Fibroblast of lung (primary cell): ENCODE data around the gene GOLGA6L22. TPM values are rescaled to one million over a fixed set of nuclear protein-coding genes. Genes with fewer than 3 reads are reported as not detected.
A peak's percentile ranks its signal among the peaks of the same experiment; 100 is the strongest.
"Not testable (repeated sequence)": the region's sequence is repeated elsewhere in the genome, so short reads cannot be mapped to it uniquely, and the experiment has no call there.

Experiments
- DNase-seq, 2 donors: peaks; one replicate each; pipeline versions ENCODE4 v3.0.0 to v3.0.0-alpha.2; 2010; ENCODE audit warnings: low read depth in 2 of 2
- H2AFZ ChIP-seq: 2 replicates; pipeline ENCODE4 v1.5.1; 2012; ENCODE audit warnings: low read length, control low read depth, inconsistent platforms
- H3K27ac ChIP-seq: 2 replicates; pipeline ENCODE4 v1.5.1; 2011; ENCODE audit warnings: low read length, control low read depth; ENCODE audit not compliant: insufficient read depth
- H3K27me3 ChIP-seq: 2 replicates; pipeline ENCODE4 v1.5.1; 2011; ENCODE audit warnings: mild to moderate bottlenecking, low read length; ENCODE audit not compliant: control insufficient read depth, insufficient read depth
- H3K36me3 ChIP-seq: 2 replicates; pipeline ENCODE4 v1.5.1; 2011; ENCODE audit warnings: low read length; ENCODE audit not compliant: control insufficient read depth, insufficient read depth
- H3K4me1 ChIP-seq: 2 replicates; pipeline ENCODE4 v1.5.1; 2011; ENCODE audit warnings: low read length; ENCODE audit not compliant: control insufficient read depth, insufficient read depth; ENCODE audit errors: extremely low read depth
- H3K4me2 ChIP-seq: 2 replicates; pipeline ENCODE4 v1.5.1; 2011; ENCODE audit warnings: low read length, control low read depth; ENCODE audit not compliant: insufficient read depth; ENCODE audit errors: extremely low read depth
- H3K4me3 ChIP-seq, 4 experiments: fragments of 200-600 bp in 1 of 4; sonication (generic) in 1 of 4; replicated peaks in 1 of 4; 2 replicates each; pipeline ENCODE4 v1.5.1; 2011 to 2016; ENCODE audit warnings: low read length in 4 of 4, low read depth in 3 of 4, mild to moderate bottlenecking in 3 of 4, control low read depth in 2 of 4, inconsistent platforms in 1 of 4, mixed read lengths in 1 of 4; ENCODE audit not compliant: insufficient read depth in 1 of 4; ENCODE audit errors: control extremely low read depth in 1 of 4
- H3K79me2 ChIP-seq: 2 replicates; pipeline ENCODE4 v1.5.1; 2012; ENCODE audit warnings: mild to moderate bottlenecking, low read length, inconsistent platforms; ENCODE audit not compliant: control insufficient read depth, insufficient read depth
- H3K9ac ChIP-seq: 2 replicates; pipeline ENCODE4 v1.5.1; 2011; ENCODE audit warnings: mild to moderate bottlenecking, low read length, control low read depth; ENCODE audit not compliant: insufficient read depth
- H3K9me3 ChIP-seq: 2 replicates; pipeline ENCODE4 v1.5.1; 2012; ENCODE audit warnings: low read depth, low read length; ENCODE audit not compliant: control insufficient read depth, insufficient read depth
- H4K20me1 ChIP-seq: 2 replicates; pipeline ENCODE4 v1.5.1; 2011; ENCODE audit warnings: low read length; ENCODE audit not compliant: control insufficient read depth, insufficient read depth; ENCODE audit errors: extremely low read depth
- polyA plus RNA-seq, 2 donors: library from polyadenylated mRNA; depleted of rRNA in 1 of 2; stranded (reverse) in 1 of 2; unstranded in 1 of 2; fragments of >200 nt; gene quantifications; 2 replicates each; pipeline ENCODE4 v1.2.1, GENCODE V29; 2011 to 2012; ENCODE audit warnings: missing spikeins in 1 of 2
- total RNA-seq: library from RNA; depleted of rRNA; stranded (reverse); fragments of >200 nt; gene quantifications from 2 replicates; pipeline ENCODE4 v1.2.1, GENCODE V29; 2014

The GOLGA6L22 gene
- total and polyA plus RNA-seq, 2 donors (not counting 1 experiment from before 2014, with no cell fraction given): not detected

DNA sequence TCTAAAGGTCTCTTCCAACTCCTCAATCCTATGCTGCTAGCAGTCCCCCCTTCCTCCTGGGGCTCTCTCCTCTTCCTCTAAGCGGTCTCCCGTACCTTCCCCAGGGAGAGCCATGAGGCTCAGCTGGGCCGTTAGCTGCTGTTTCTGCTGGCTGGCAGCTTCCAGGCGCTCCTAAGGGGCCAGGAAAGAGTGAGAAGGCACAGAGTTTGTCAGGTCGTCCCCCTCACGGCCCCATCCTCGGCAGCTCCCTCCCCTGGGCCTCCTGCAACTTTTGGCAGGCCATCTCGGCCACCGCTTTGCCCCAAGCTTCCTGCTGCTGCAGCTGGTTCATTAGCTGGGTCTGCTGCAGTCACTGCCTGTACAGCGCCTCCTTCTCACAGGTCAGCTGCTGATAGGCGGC is 29.3 kb upstream of the GOLGA6L22 start:
- not testable (repeated sequence) for H3K9ac ChIP-seq, H3K27ac ChIP-seq

DNA sequence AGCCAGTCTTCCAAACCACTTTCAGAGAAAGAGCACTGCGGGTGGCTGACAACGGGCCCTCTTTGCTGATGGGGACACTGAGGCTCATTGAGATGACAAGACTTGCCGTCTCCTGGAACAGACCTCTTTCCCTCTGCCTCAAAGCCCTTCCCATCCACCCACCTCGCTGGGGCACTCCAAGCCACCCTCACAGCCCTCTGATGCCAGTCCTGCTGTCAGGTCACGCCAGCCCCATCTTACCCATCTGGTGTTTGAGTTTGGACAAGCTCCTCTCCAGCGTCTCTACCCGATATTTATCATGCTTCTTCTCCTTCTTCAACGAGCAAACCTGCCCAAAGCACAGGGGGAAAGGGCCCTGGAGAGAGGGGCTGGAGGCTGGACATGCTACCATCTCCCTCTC is 27.0 kb upstream of the GOLGA6L22 start:
- not testable (repeated sequence) for H3K9ac ChIP-seq, H3K4me3 ChIP-seq

More for the DNA sequence above, 29.3 kb upstream of the GOLGA6L22 start:
- H2AFZ ChIP-seq, H3K4me1 ChIP-seq, H3K27me3 ChIP-seq, H3K79me2 ChIP-seq, H3K9me3 ChIP-seq, DNase-seq, H3K4me3 ChIP-seq, H3K36me3 ChIP-seq, H3K4me2 ChIP-seq, H4K20me1 ChIP-seq: not testable (repeated sequence)

DNA sequence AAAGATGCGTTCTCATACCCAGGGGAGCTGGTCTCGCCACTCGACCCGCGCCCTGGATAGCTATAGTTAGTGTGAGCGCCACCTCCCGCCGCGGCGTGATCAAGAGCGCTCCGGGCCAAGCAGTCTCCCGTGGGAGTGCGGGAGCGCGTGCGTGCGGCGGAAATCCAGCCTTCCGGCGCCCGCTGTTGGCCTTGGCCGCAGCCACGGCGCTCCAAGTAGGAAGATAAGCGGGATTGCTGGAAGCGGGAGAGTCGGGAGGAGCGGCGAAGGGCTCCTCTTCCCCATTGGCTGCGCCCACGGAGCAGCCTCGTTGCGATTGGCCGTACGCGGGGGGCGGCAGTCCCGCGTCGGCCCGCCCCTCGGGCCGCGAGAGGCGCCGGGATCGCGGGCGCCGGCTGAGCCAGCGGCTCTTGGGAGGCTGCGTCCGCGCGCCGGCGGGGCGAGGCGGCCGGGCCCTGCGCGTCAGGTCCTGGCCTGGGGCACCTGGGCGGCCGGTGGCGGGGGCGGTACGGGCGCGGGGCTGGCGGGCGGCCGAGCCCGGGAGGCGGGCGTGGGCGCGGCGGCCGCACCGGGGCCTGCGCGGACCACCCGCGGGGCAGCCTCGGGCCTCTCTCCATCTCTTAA is 35.9 kb downstream of the GOLGA6L22 start:
- H2AFZ ChIP-seq, H4K20me1 ChIP-seq, H3K4me1 ChIP-seq, H3K36me3 ChIP-seq, H3K4me2 ChIP-seq, H3K27me3 ChIP-seq, H3K79me2 ChIP-seq, H3K9me3 ChIP-seq, H3K9ac ChIP-seq, H3K27ac ChIP-seq: not testable (repeated sequence)
- DNase-seq: peak in 1 of 2 donors; percentile 49
- peak overlapping the region in 1 of 4 experiments; percentile 44 for H3K4me3 ChIP-seq

More for the DNA sequence above, 27.0 kb upstream of the GOLGA6L22 start:
- not testable (repeated sequence) for H3K4me2 ChIP-seq, H3K36me3 ChIP-seq, H3K4me1 ChIP-seq, H3K9me3 ChIP-seq, H2AFZ ChIP-seq, H3K79me2 ChIP-seq, H4K20me1 ChIP-seq, H3K27me3 ChIP-seq, H3K27ac ChIP-seq, DNase-seq

DNA sequence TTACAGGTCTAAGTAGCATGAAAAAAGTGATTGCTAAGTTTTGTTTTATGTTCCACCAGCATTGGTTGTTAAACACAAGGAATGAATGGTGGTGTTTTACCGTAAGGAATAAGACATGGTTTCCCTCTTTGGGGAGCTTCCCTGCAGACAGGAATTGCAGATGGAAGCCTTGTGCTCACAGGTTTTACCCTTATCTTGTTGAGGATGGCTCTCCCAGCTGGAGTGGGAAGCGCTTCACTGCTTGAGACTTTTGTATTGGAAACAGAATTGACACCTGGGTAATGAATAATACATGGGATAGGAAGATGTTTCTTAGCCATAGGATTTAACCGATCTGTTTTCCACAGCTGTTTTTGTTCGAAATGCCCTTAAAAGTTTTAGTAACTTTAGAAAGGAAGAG is 38.5 kb downstream of the GOLGA6L22 start:
- H4K20me1 ChIP-seq, DNase-seq, H3K4me2 ChIP-seq, H3K79me2 ChIP-seq, H3K9me3 ChIP-seq, H3K27ac ChIP-seq, H3K27me3 ChIP-seq, H3K4me1 ChIP-seq, H3K4me3 ChIP-seq, H3K9ac ChIP-seq, H3K36me3 ChIP-seq, H2AFZ ChIP-seq: not testable (repeated sequence)

DNA sequence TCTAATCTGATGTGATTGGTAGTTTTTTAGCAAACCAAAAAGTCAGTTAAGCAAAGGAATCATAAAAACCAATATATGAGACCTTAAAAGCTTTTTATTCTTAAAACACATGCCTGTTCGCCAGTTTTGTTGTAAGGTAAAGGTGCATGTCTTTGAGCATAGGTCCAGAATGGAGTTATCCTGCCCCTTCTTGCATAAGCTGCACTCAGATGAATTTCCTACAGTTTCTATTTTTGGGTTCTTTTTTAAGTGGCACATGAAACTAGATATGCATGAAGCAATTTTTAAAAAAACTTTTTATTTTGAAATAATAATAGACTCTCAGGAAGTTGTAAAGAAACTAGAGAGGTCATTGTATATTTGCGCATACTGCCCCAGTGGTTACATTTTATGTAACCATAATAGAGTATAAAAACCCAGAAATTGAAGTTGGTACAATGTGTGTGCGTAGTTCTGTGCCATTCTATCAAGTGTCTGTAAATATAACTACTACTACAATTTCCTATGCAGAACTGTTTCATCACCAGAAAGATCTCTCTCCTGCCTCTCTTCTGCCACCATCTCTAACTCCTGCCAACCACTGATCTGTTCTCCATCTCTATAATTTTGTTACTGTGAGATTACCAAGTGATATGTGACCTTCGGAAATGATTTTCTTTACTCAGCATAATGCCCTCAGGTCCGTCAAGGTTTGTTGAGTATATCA is 39.7 kb downstream of the GOLGA6L22 start:
- H3K9me3 ChIP-seq, H3K27me3 ChIP-seq, H3K79me2 ChIP-seq, H3K4me2 ChIP-seq, H3K4me1 ChIP-seq, H3K9ac ChIP-seq, H3K36me3 ChIP-seq, H3K4me3 ChIP-seq, DNase-seq, H4K20me1 ChIP-seq, H3K27ac ChIP-seq, H2AFZ ChIP-seq: not testable (repeated sequence)

DNA sequence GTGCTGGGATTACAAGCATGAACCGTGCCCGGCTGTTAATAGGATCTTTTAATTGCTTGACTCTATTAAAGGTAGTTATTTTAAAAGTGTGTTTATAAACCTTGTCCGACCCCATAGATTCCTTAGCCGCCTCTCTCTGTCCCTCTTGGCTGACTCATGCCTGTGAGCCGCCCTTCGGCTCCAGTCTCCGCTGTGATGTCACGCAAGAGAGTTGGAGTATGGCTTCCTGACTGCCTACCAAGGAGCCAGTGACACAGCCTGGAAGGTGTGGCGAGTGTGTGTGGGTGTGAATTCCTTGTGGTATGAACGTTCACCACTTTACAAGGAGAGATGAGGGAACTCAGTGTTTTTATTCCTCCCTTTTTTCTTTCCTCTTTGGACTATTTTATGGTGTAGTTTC is 43.6 kb downstream of the GOLGA6L22 start:
- H3K4me3 ChIP-seq, H3K27ac ChIP-seq, H3K9ac ChIP-seq, H3K36me3 ChIP-seq, H3K9me3 ChIP-seq, DNase-seq, H3K4me2 ChIP-seq, H4K20me1 ChIP-seq, H3K79me2 ChIP-seq, H2AFZ ChIP-seq, H3K27me3 ChIP-seq, H3K4me1 ChIP-seq: not testable (repeated sequence)

DNA sequence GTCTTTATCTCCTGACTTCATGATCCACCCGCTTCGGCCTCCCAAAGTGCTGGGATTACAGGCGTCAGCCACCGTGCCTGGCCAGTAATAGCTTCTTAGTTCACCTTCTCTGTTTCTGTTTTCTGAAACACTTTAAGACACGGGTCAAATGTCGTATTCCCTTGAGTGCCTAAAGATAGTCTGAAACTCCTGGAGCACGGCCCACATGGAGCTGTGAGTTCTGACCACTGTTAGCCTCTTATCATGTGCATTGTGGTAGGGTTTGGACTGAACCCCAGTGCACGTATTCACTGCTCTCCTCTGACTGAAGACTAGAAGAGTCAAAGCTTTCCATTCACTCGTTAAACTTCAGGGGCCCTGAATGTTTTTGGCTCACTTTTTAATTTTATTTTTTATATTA is 48.3 kb downstream of the GOLGA6L22 start:
- H3K9me3 ChIP-seq, H3K36me3 ChIP-seq, H3K4me1 ChIP-seq, DNase-seq, H3K4me2 ChIP-seq, H3K4me3 ChIP-seq, H3K79me2 ChIP-seq, H4K20me1 ChIP-seq, H2AFZ ChIP-seq, H3K27ac ChIP-seq, H3K27me3 ChIP-seq, H3K9ac ChIP-seq: not testable (repeated sequence)
